ENCODE results near the gene CTDSP1. TPM values are rescaled to one million over a fixed set of nuclear protein-coding genes. Genes with fewer than 3 reads are reported as not detected.

The CTDSP1 gene
- polyA plus RNA-seq, 10 donors: 77.9 to 102 (median 90.3) TPM

DNA sequence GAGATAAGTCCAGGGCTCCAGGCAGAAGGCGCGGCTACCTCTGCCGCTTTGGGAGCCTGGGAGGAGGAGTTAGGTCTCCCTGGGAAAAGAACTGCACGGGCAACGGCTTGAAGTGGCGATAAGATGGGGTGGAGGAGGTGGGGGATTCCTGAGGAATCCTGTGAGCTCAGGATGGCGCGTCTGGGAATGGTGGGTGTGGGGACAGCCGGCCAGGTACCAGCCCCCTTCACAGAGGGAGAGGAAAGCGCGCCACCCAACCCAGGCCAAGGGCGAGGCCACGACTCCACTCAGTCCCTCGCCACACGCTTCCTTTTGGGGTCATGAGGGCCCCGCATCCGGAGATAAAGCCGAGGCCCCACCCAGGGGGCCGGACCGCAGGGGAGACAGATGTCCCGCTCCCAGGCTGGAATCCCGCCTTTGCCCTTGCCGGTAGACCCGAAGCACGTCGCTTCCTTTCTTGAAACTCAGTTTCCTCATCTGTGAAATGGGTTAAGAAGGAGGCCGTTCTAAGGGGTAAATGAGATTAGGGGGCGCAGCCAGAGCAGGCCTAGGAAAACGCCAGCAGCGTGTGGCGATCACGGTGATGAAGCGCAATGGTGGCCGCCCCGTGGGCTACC is 1.7 kb upstream of the CTDSP1 start:
- peak; percentile 52 to 83 (median 71) for DNase-seq

DNA sequence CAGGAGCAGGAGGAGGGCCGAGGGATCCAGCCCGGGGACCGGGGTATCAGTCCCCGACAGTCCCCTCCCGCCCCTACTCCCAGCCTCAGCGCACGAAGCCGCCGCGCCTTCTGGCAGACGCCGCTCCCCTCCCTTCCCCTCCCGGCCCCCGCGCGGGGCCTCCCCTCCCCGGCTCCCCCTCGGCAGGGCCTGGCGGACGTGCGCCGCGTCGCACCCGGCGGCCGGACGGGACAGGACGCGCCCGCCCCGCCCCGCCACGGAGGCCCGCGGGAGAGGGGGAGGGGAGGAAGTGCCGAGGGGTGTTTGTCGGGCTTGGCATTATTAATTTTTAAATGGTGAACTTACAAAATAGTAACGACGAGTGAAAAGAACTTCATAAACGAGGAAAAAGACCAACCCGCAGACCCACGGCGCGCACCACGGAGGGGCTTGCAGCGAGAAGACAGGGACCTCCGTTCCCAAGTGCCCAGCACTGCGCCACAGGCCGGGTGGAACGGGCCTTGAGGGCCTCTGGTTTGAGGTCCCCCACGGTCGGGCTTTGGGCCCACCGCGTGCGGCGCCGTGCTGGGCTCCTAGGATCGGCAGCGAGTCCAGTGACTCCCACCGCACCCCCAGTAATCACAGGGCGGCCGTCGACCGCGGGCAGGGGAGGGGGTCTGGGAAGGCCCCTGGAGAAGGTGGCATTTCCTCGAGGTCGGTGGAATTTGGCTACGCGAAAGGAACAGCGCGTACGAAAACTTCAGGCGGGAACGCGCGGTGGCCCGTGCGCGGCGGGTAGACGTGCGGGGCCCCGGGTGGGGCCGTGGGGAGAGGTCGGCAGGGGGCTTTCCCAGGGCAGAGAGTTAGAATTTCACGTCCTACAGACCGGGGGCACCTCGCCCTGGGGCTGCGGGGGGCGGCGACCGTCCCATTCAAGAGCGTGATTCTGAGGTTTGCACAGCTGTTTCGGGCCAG is 954 bp upstream of the CTDSP1 start:
- DNase-seq: peak; percentile 84 to 94 (median 89)

DNA sequence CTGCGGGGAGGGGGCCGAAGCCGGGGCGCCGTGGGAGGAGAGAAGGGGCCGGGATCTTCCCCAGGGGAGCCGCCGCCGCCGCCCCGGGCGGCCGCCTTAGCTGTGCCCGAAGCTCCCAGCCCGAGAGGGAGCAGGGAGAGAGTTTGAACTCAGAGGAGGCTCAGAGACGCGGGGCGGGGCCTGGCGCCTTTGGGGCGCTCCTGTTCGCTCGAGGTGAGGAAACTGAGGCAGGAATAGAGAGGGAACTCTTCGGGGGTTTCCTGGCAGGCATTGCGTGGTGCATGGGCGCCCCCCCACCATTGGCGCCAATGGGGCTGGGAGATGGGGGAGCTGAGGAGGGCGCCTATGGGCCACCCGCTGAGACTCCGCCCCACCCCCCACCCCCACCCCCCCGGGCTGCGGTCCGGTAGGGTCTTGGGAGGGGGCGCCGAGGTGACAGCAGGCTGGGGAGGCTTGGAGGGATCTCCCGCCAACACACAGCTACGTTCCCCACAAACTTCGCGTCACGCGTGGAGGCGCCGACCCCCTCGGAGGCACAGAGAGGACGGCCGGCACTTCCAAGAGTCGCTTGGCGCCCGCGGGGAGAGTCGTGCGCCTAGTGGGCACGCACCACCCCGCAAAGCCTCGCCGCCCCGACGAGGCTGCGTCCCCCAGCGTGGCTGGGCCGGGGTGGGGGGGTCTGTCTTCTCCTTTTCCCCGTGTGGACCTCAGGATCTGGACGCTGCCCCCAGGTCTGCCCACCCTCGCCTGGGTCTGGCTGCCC is 680 bp downstream of the CTDSP1 start:
- peak; percentile 21 to 74 (median 48) for DNase-seq

DNA sequence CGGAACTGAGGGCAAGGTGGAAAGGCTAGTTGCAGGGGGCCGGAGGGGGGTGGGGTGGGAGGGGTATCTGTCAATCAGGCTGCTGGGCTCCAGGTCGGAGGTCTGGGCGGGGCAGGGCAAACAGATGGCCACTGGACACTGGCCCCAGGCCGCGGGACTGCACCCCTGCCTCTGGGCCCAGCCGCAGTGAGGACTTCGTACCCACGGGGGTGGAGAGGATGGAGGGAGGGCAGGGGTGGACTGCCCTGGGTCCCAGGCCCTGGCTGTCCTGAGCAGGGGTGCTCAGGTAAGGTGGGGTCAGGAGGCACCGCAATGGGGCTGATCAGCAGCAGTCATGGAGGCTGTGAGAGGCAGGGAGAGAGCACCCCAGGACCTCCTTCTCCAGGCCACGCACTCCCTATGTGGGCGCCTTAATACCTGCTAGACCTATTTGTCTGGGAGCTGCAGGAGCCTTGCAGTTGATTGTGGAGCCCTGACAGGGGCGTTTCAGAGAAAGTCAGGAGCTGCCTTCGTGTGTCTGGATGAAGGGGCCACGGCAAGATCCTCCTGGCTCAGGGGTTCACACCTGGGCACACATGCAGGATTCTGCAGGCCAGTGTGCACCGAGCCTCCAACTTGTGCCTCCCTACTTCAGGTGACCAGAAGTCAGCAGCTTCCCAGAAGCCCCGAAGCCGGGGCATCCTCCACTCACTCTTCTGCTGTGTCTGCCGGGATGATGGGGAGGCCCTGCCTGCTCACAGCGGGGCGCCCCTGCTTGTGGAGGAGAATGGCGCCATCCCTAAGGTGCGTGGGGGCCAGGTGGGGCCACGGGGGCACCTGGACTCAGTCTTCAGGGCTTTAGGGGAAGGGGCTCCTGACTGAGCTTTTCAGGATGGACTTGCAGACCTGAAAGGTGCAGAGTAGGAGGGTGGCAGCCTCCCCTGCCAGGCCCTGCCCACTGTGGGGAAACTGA is 1.5 kb downstream of the CTDSP1 start:
- DNase-seq: no peak

DNA sequence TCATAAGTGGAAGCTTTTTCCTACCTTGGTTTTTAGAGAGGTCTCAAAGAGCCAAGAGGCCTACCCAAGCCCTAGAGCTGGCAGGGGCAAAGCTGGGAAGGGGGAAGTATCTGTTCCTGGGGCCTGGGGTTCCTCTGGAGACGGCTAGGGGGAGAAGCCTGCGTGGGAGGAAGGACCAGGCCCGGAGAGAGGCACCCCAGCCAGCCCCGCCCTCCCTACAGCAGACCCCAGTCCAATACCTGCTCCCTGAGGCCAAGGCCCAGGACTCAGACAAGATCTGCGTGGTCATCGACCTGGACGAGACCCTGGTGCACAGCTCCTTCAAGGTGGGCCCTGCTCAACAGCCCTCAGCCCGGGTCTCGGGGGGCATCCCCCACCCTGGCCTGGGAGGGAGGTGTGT is 2.2 kb downstream of the CTDSP1 start:
- DNase-seq: no peak

DNA sequence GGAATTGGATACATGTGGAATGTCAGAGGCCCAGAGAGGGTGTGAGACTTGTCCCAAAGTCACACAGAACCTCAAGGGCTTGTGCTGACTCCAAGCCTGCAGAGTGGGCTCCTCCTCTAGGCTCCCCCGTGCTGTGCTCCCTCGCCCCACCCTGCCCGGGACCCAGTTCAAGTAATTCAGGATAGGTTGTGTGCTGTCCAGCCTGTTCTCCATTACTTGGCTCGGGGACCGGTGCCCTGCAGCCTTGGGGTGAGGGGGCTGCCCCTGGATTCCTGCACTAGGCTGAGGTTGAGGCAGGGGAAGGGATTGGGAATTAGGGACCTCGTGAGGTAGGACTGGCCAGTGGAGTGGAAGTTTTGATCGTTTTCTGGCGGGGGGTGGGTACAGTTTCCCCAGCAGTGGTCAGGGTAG is 2.8 kb downstream of the CTDSP1 start:
- DNase-seq: no peak

DNA sequence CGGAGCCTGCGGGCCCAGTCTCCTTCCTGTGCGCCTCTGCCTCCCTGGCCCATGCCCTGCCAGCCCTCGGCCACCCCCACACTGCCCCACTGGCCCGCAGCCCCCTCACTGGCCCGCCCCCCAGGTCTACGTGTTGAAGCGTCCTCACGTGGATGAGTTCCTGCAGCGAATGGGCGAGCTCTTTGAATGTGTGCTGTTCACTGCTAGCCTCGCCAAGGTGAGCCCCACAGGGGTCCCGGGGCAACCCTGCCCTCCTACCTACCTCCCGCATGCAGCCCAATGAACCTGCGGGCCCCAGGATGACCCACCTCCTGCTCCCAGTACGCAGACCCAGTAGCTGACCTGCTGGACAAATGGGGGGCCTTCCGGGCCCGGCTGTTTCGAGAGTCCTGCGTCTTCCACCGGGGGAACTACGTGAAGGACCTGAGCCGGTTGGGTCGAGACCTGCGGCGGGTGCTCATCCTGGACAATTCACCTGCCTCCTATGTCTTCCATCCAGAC is 3.3 kb downstream of the CTDSP1 start:
- DNase-seq: no peak

DNA sequence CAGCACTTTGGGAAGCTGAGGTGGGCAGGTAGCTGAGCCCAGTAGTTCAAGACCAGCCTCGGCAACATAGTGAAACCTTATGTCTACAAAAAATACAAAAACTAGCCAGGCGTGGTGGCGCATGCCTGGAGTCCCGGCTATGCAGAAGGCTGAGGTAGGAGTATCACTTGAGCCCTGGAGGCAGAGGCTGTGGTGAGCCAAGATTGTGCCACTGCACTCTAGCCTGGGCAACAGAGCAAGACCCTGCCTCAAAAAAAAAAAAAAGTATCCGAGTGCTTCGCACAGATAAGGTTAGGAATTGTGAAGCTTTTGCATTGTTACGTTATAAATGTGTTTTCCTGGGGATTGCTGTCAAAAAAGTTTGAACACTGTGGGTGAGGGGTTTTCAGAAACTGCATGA is 4.1 kb downstream of the CTDSP1 start:
- DNase-seq: no peak

DNA sequence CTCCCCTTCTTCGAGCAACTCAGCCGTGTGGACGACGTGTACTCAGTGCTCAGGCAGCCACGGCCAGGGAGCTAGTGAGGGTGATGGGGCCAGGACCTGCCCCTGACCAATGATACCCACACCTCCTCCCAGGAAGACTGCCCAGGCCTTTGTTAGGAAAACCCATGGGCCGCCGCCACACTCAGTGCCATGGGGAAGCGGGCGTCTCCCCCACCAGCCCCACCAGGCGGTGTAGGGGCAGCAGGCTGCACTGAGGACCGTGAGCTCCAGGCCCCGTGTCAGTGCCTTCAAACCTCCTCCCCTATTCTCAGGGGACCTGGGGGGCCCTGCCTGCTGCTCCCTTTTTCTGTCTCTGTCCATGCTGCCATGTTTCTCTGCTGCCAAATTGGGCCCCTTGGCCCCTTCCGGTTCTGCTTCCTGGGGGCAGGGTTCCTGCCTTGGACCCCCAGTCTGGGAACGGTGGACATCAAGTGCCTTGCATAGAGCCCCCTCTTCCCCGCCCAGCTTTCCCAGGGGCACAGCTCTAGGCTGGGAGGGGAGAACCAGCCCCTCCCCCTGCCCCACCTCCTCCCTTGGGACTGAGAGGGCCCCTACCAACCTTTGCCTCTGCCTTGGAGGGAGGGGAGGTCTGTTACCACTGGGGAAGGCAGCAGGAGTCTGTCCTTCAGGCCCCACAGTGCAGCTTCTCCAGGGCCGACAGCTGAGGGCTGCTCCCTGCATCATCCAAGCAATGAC is 4.8 kb downstream of the CTDSP1 start:
- peak in 1 of 3 donors; percentile 26 for DNase-seq

DNA sequence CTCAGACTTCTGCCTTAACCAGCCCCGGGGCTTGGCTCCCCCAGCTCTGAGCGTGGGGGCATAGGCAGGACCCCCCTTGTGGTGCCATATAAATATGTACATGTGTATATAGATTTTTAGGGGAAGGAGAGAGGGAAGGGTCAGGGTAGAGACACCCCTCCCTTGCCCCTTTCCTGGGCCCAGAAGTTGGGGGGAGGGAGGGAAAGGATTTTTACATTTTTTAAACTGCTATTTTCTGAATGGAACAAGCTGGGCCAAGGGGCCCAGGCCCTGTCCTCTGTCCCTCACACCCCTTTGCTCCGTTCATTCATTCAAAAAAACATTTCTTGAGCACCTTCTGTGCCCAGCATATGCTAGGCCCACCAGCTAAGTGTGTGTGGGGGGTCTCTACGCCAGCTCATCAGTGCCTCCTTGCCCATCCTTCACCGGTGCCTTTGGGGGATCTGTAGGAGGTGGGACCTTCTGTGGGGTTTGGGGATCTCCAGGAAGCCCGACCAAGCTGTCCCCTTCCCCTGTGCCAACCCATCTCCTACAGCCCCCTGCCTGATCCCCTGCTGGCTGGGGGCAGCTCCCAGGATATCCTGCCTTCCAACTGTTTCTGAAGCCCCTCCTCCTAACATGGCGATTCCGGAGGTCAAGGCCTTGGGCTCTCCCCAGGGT is 5.5 kb downstream of the CTDSP1 start:
- DNase-seq: peak in 1 of 3 donors; percentile 73

DNA sequence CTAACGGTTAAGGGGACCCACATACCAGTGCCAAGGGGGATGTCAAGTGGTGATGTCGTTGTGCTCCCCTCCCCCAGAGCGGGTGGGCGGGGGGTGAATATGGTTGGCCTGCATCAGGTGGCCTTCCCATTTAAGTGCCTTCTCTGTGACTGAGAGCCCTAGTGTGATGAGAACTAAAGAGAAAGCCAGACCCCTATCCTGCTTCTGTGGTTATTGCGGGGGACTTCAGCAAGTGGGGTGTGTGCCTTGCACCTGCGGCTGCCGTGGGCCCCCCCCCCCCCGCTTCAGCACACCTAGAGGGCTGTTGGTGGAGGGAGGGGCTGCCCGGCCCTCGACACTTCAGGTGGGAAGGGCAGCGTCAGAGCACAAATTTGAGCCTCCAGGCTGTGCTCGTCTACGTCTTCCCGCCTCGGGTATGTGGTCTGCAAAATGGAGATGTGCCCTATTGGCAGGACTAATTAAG is 6.1 kb downstream of the CTDSP1 start:
- no peak for DNase-seq

DNA sequence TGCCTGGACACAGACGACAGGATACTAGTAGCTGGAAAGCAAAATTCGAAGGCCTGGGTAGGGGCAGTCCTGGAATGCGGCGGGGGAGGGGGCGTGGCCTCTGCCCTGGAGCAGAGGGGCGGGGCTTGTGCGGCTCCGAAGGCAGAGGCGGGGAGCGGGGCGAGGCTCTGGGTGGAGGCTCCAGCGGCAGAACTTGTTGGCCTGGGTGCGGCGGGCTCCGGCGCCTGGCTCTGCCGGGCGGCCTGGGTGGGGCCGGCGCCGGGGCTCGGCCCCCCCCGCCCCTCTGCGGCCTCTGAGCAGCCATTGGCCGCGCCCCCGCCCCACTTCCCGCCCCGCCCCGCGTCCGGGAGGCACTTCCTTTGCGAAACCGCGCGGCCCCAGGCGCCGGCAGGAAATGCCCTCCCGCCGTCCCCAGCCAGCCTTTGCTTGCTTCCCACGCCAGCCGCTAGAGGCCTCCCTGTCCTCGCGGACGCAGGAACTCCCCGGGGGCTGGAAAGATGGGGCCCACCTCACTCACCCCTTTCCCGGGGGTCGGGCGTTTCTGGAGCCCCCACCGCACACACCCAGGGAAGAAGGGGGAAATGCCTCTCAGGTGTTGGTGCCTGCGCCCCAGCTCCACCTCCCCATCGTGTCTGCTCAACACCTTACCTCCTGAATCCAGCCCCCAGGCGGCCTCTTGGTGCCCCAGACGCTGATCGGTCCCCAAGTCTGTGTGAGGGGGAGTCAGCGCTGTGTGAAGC is 6.7 kb downstream of the CTDSP1 start:
- peak; percentile 92 to 95 (median 94) for DNase-seq

DNA sequence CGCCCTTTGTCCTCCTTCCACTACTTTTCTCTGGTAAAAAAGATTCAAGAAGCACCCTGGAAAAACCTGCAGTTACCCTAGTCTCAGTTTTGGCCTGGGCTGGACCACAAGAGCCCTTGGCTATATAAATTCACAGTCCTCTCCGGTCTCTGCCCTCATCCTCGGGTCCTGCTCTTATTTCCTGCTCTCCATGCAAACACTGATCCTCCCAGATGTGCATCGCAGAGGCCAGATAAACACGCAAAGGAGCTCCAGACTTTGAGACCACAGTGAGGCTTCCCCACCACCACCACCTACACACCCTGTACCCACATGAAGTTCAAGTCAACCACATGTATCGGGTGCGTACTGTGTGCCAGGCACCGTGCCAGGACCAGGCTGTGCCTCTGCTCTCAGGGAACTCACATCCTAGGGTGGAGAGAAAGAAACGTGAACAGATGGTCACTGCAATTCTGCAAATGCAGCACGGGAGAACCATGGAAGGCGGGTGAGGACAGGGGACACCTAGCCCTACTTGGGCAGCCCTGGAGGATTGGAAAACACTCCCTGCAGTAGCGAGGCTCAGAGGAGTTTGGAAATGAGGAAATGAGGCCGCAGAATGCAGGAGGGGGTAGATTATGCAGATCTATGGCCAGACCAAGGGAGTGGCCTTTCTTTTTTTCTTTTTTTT is 7.4 kb downstream of the CTDSP1 start:
- DNase-seq: peak; percentile 59 to 88 (median 65)

DNA sequence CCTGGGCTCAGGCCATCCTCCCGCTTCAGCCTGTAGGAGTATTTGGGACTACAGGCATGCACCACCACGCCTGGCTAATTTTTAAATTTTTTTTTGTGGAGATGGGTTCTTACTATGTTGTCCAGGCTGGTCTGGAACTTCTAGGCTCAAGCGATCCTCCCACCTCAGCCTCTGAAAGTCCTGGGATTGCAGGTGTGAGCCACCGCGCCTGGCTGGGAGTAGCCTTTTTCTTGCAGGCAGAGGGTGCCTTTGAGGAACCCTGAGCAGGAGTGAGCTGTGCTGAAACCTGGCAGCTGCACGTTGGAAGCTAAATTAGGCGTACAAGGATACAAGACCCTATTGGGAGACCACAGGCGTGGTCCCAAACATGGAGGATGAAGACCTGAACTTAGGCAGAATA is 8.0 kb downstream of the CTDSP1 start:
- DNase-seq: peak in 1 of 3 donors; percentile 33

DNA sequence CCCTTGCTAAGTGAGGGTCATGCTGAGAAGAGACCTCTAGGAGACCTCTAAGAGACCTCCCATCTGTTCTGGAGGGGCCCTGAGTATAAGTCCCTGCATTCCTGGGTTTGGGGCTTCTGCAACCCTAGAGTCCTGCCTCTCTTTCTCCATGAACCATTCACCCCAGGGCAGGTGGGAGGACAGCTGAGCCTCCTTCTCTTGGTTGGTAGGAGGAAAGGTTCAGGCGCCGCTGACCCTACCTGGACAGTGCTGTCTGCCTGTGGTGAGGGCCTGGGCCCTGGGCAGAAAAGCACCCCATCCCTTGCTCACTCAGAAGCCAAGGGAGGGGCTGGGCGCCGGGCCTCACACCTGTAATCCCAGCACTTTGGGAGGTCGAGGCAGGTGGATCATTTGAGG is 18.7 kb downstream of the CTDSP1 start:
- no peak for DNase-seq

DNA sequence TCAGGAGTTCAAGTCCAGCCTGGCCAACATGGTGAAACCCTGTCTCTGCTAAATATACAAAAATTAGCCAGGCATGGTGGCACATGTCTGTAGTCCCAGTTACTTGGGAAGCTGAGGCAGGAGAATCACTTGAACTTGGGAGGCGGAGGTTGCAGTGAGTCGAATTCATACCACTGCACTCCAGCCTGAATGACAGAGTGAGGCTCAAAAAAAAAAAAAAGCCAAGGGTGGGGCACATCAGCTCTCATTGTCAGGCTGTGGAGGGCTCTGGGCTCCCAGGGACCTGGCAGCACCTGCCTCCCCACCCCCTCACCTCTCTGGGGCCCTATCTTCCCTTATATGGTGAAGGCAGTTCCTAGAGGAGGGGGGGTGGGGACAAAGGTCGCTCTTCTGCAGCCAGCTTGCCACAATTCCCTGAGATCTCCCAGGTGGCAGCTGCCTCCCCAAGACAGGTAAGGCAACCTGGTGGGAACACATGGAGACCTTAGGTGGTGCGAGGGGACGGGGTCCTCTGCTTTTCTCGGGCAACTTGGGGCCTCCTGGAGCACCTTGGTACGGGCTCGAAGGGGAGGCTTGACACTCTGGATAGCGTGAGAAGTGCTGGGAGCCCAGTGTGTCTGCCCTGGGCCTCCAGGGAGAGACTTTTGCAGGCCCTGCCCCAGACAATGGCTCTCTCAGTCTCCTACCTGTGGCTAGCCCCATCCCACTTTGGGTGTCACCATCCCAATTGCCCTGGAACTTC is 19.2 kb downstream of the CTDSP1 start, which contains the start of gene VIL1:
VIL1 (plus strand) TSS at position 407 of the 742 bp plus-strand sequence. CDS start 4,656 bp downstream, outside the sequence.
- DNase-seq: no peak

DNA sequence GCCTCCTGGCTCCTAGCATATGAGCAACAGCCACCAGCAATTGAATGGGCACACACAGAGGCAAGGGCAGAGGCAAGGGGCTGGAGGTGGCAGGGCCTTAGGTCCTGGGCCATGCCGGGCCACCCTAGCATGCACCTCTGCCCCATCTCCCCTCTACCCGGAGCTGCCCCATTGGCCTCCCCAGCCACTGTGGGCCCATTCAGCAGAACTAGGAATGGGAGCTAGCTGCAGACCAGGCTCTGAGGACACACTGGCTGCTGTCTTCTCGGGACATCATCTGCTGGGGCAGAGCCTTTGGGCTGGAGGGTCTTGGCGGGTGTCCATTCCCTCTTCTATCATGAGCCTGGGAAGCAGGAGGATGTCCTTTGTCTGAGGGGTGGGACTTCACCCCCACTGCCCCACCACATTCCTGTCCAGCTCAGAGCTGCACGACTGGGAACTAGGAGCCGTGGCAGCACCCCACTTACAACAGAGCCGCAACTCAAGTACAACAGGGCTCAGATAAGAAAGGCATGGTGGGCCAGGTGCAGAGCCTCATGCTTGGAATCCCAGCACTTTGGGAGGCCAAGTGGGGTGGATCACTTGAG is 20.1 kb downstream of the CTDSP1 start:
- no peak for DNase-seq

Data from muscle of back (tissue), 11 donors.